ENCODE measurements around the gene PPP4R1.

PPP4R1 gene

GRCh38 chr18:9552191-9552590 lies 62.2 kb downstream of the PPP4R1 start:
- ChIA-PET POLR2A (no interaction called here), CTCF (no interaction called here)
- TF ChIP-seq ARNT (IDR thresholded peaks at IDR 0.05) = no peak
- no peak for TF ChIP-seq L3MBTL2 (conservative IDR thresholded peaks at IDR 0.05)
- TF ChIP-seq FOXA1 (IDR thresholded peaks at IDR 0.05) = no peak
- no peak for TF ChIP-seq SP1 (IDR thresholded peaks at IDR 0.05)
- TF ChIP-seq NFRKB (IDR thresholded peaks at IDR 0.05) = no peak
- no peak for TF ChIP-seq ZNF384 (IDR thresholded peaks at IDR 0.05)
- no peak for TF ChIP-seq PKNOX1 (IDR thresholded peaks at IDR 0.05)
- TF ChIP-seq CTBP1 (IDR thresholded peaks at IDR 0.05; ENCODE audit: borderline replicate concordance) = no peak
- no peak for TF ChIP-seq LEF1 (IDR thresholded peaks at IDR 0.05; ENCODE audit: borderline replicate concordance)
- DNase-seq (ENCODE audit: extremely low spot score) = no peak

- POLR2A ChIA-PET = no interaction called here
- DNase-seq (ENCODE audit: extremely low spot score) = no peak
- CTCF ChIA-PET = no interaction called here
- TF ChIP-seq TARDBP (IDR thresholded peaks at IDR 0.05) = no peak
- no peak for TF ChIP-seq HDGF (IDR thresholded peaks at IDR 0.05; ENCODE audit: borderline replicate concordance)
- TF ChIP-seq FOXK2 (IDR thresholded peaks at IDR 0.05) = no peak
- TF ChIP-seq ZNF384 (IDR thresholded peaks at IDR 0.05) = no peak
- no peak for TF ChIP-seq LEF1 (IDR thresholded peaks at IDR 0.05; ENCODE audit: borderline replicate concordance)
- TF ChIP-seq CTBP1 (IDR thresholded peaks at IDR 0.05; ENCODE audit: borderline replicate concordance) = no peak
- TF ChIP-seq ELF4 (IDR thresholded peaks at IDR 0.05) = no peak
- no peak for TF ChIP-seq SUZ12 (IDR thresholded peaks at IDR 0.05)
- no peak for TF ChIP-seq PKNOX1 (IDR thresholded peaks at IDR 0.05)
- TF ChIP-seq L3MBTL2 (conservative IDR thresholded peaks at IDR 0.05) = no peak
- no peak for TF ChIP-seq FOXA1 (IDR thresholded peaks at IDR 0.05)
These were observed 63.9 kb downstream of the PPP4R1 start for GRCh38 chr18:9550429-9550828.

DNA sequence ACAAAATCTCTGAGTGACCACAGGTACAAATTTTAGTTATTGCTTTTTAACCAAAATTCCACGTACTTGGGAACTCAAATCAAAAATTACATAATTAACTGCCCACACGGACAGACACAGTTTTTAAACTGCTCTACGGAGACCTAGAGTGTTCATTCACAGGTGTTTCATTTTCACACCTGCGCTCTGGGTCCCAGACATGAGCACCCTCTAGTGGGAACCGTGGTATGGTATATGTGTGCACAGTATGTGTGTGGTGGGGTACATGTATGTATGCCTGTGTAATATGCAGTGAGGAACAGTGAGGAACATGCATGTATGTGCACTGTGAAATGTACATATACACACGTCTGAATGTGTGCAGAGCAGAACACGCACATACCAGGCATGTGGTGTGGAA lies 65.0 kb downstream of the PPP4R1 start:
- ChIA-PET POLR2A (no interaction called here), CTCF (no interaction called here)
- DNase-seq (ENCODE audit: extremely low spot score) = no peak
- no peak for TF ChIP-seq NFRKB (IDR thresholded peaks at IDR 0.05)
- no peak for TF ChIP-seq L3MBTL2 (conservative IDR thresholded peaks at IDR 0.05)
- no peak for TF ChIP-seq CTBP1 (IDR thresholded peaks at IDR 0.05; ENCODE audit: borderline replicate concordance)
- no peak for TF ChIP-seq ELF4 (IDR thresholded peaks at IDR 0.05)
- TF ChIP-seq ZNF384 (IDR thresholded peaks at IDR 0.05) = no peak
- no peak for TF ChIP-seq SUZ12 (IDR thresholded peaks at IDR 0.05)
- no peak for TF ChIP-seq BHLHE40 (IDR thresholded peaks at IDR 0.05; ENCODE audit: borderline replicate concordance)
- TF ChIP-seq SP1 (IDR thresholded peaks at IDR 0.05) = no peak
- TF ChIP-seq FOXK2 (IDR thresholded peaks at IDR 0.05) = no peak
- TF ChIP-seq TARDBP (IDR thresholded peaks at IDR 0.05) = no peak
- no peak for TF ChIP-seq HDGF (IDR thresholded peaks at IDR 0.05; ENCODE audit: borderline replicate concordance)
- TF ChIP-seq ARNT (IDR thresholded peaks at IDR 0.05) = no peak
- no peak for TF ChIP-seq FOXA1 (IDR thresholded peaks at IDR 0.05)
- TF ChIP-seq FOXM1 (IDR thresholded peaks at IDR 0.05; ENCODE audit: borderline replicate concordance) = no peak
- TF ChIP-seq LEF1 (IDR thresholded peaks at IDR 0.05; ENCODE audit: borderline replicate concordance) = no peak
- TF ChIP-seq PKNOX1 (IDR thresholded peaks at IDR 0.05) = no peak

DNA sequence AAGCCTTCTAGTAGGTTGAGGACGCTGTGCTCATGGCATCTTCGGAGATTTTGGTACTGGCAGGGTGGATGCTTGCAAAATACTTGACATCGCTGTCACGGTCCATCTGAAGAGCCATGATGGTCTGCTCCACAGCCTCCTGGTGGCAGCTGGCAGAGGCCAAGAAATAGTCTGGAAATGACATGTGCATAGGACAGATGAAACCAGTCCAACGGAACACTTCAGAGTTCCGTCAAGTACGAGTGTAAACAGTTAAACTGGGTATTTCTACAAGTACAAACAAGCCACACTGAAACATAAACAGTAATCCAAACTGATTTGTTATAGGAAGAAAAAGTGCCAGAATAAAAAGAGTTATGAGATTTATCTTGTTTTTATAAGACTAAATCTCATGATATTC lies 66.6 kb downstream of the PPP4R1 start:
- CTCF ChIA-PET = no interaction called here
- DNase-seq (ENCODE audit: extremely low spot score) = no peak
- TF ChIP-seq ARNT (IDR thresholded peaks at IDR 0.05) (no peak), SP1 (IDR thresholded peaks at IDR 0.05) (no peak), HDGF (IDR thresholded peaks at IDR 0.05; ENCODE audit: borderline replicate concordance) (no peak), PKNOX1 (IDR thresholded peaks at IDR 0.05) (no peak), LEF1 (IDR thresholded peaks at IDR 0.05; ENCODE audit: borderline replicate concordance) (no peak), NFRKB (IDR thresholded peaks at IDR 0.05) (no peak), FOXA1 (IDR thresholded peaks at IDR 0.05) (no peak), CTBP1 (IDR thresholded peaks at IDR 0.05; ENCODE audit: borderline replicate concordance) (no peak), L3MBTL2 (conservative IDR thresholded peaks at IDR 0.05) (no peak), SUZ12 (IDR thresholded peaks at IDR 0.05) (no peak), FOXM1 (IDR thresholded peaks at IDR 0.05; ENCODE audit: borderline replicate concordance) (no peak)
- POLR2A ChIA-PET = no interaction called here

DNA sequence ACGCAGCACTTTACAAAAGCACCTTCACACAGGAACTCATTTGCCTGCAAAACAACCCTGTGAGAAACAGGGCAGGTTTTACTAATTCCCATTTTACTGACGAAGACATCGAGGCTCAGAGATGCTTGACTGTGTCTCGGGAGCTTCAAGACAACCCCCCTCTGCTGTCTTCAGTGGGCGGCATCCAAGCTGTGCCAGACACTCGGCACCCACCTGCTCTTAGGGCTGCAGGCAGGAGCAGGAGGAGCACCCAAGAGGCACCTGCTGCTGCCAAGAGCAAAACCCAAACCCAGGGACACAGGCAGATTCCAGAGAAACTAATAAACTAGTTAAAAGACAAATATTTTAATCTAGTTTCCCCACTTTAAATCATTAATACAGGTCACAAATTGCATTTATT lies 67.9 kb downstream of the PPP4R1 start:
- TF ChIP-seq ELF4 (IDR thresholded peaks at IDR 0.05) (no peak), LEF1 (IDR thresholded peaks at IDR 0.05; ENCODE audit: borderline replicate concordance) (no peak), PKNOX1 (IDR thresholded peaks at IDR 0.05) (no peak), SP1 (IDR thresholded peaks at IDR 0.05) (no peak)
- no peak for DNase-seq (ENCODE audit: extremely low spot score)
- ChIA-PET CTCF (no interaction called here), POLR2A (no interaction called here)

DNA sequence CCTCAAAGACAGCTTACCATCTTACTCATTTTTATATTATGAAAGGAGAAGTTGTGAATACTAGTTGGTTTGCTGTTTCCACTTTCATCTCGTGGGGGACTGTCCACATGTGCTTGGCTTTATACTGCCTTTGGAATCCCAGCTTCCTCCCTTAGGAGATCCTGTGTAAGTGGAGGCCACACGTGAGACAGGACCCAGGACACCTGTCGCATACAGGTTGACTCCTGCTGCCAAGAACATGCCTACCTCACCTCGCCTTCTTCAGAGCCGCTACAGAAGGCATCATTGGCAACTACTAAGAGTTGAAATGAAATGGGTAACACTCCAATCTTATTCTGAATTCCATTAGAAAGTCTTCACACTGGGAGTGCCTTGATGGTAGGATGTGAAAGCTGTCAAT lies 69.3 kb downstream of the PPP4R1 start:
- ChIA-PET CTCF (no interaction called here), POLR2A (no interaction called here)
- no peak for TF ChIP-seq TARDBP (IDR thresholded peaks at IDR 0.05)
- TF ChIP-seq FOXM1 (IDR thresholded peaks at IDR 0.05; ENCODE audit: borderline replicate concordance) = no peak
- no peak for TF ChIP-seq CTBP1 (IDR thresholded peaks at IDR 0.05; ENCODE audit: borderline replicate concordance)
- no peak for TF ChIP-seq BHLHE40 (IDR thresholded peaks at IDR 0.05; ENCODE audit: borderline replicate concordance)
- no peak for TF ChIP-seq SUZ12 (IDR thresholded peaks at IDR 0.05)
- TF ChIP-seq NFRKB (IDR thresholded peaks at IDR 0.05) = no peak
- TF ChIP-seq ARNT (IDR thresholded peaks at IDR 0.05) = no peak
- no peak for TF ChIP-seq LEF1 (IDR thresholded peaks at IDR 0.05; ENCODE audit: borderline replicate concordance)
- DNase-seq (ENCODE audit: extremely low spot score) = no peak

Measured in HEK293T (cell line).